Sigmoid colon (tissue), 4 donors: ENCODE measurements around the gene HSPA1B.

ENCODE experiments used
- POLR2A ChIP-seq, 2 donors: fragments of 450-650 bp; IDR thresholded peaks; one replicate each; pipeline ENCODE4 v1.6.1; 2016; ENCODE audit warnings: antibody characterized with exemption in 2 of 2, mild to moderate bottlenecking in 2 of 2, moderate library complexity in 2 of 2
- POLR2AphosphoS5 ChIP-seq, 4 donors: sonication (generic); formaldehyde crosslinking; IDR thresholded peaks; one replicate each; pipeline ENCODE4 v1.6.1; 2017; ENCODE audit warnings: antibody characterized with exemption in 4 of 4
- TF ChIP-seq, protein P1 (sequence below), 4 experiments: fragments of 450-650 bp in 3 of 4; fragments of 200-600 bp in 1 of 4; IDR thresholded peaks; one replicate each; pipeline ENCODE4 v1.5.1; 2016 to 2019; ENCODE audit warnings: antibody characterized with exemption in 4 of 4, mild to moderate bottlenecking in 3 of 4, moderate library complexity in 2 of 4

- TF ChIP-seq, protein P1, sequence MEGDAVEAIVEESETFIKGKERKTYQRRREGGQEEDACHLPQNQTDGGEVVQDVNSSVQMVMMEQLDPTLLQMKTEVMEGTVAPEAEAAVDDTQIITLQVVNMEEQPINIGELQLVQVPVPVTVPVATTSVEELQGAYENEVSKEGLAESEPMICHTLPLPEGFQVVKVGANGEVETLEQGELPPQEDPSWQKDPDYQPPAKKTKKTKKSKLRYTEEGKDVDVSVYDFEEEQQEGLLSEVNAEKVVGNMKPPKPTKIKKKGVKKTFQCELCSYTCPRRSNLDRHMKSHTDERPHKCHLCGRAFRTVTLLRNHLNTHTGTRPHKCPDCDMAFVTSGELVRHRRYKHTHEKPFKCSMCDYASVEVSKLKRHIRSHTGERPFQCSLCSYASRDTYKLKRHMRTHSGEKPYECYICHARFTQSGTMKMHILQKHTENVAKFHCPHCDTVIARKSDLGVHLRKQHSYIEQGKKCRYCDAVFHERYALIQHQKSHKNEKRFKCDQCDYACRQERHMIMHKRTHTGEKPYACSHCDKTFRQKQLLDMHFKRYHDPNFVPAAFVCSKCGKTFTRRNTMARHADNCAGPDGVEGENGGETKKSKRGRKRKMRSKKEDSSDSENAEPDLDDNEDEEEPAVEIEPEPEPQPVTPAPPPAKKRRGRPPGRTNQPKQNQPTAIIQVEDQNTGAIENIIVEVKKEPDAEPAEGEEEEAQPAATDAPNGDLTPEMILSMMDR (IDR thresholded peaks at IDR 0.05): no peak
- TF ChIP-seq POLR2A (IDR thresholded peaks at IDR 0.05) (no peak), POLR2AphosphoS5 (IDR thresholded peaks at IDR 0.05) (no peak)
Observed at GRCh38 chr6:31842053-31842452, 14.5 kb downstream of the HSPA1B start.
